Central memory CD4-positive, alpha-beta T cell (primary cell): ENCODE measurements around the gene FOXP1.

Source experiments
- DNase-seq: peaks from one replicate; pipeline ENCODE4 v3.0.0; 2022

FOXP1 gene

DNA sequence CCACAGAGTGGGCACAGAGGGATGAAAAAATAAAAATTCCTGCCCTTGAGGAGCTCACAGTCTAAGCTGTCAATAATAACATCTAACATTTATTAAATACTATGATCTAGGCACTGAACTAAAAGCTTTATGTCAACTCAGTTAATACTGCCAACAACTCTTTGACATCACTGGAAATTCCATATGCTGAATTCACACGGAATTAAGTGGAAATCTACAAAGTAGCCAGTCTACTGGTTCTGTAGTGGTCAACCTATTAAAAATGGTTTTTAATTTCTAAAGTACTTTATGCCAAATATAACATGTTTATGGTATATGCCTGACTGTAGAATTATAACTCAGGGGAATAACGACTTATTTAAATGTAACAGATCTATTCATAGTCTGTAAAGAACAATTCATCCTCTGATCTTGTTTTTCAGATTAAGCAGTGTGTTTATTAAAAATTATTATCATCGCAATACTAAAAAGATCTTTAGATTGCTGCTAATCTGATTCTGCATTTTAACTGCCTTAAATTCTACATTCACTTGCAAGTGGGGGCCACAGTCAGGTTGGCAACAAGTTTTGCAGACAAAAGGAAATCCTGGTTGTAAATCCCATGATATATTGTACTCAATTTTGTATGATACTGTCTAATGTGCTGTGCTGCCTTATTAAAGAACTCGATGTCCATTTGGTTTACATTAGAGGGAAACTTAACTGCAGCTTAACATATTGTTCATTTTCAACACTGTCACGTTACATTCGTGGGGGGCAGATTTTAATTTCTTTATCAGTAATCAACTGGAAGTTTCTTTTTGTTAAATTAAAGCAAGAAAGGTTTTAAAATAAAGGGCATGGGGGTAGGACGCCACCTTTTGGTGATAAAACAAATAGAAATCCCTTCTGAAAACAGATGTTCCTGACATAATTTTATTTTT lies 2.6 kb upstream of the FOXP1 start:
- DNase-seq, result peak; percentile 49

DNA sequence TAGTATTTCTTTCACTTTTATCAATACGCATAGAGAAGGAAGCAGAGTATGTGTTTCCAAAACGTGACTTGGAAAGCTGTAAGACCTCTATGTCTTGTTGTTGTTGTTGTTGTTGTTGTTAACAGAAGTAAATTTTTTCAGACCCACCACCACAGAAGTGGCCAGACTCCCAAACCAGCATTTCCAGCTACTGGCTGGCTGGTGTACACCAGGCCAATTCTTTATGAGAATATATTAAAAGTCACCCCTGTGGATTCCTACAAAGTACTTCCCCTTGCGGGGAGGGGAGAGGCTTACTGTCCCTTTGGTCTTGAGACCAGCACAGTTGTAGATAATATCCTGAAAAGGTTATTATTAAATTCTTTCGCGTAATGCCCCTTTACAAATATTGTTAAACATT lies 1.6 kb upstream of the FOXP1 start:
- DNase-seq, result no peak

DNA sequence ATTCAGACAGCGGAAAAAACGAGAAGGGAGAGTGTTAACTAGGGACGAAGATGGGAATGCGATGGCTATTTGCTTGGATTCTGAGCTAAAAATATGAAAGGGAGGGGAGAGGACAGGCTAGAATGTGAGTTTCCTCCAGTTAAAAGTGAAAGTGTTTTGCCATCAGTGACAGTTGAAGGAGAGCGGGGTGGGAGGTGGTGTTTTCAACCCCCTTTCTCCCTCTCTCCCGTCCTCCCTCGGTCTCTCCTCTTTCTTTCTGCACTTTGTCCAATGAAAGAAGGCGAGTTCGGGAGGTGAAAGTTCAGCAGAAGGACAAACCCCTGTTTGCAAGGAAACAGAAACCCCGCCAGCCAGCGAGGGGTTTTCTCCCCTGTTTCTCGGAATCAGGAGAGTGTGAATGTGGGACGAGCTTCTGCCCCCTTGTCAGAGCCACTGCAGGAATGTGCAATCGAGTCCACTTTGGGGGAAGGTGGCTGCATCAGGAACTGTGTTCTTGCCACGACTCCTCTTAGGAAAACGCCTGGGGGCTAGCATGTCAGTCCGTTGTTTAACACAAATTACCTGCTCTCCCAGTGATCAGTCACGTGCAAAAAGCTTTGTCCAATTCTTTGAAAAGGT lies 975 bp upstream of the FOXP1 start:
- DNase-seq, result peak; percentile 24

DNA sequence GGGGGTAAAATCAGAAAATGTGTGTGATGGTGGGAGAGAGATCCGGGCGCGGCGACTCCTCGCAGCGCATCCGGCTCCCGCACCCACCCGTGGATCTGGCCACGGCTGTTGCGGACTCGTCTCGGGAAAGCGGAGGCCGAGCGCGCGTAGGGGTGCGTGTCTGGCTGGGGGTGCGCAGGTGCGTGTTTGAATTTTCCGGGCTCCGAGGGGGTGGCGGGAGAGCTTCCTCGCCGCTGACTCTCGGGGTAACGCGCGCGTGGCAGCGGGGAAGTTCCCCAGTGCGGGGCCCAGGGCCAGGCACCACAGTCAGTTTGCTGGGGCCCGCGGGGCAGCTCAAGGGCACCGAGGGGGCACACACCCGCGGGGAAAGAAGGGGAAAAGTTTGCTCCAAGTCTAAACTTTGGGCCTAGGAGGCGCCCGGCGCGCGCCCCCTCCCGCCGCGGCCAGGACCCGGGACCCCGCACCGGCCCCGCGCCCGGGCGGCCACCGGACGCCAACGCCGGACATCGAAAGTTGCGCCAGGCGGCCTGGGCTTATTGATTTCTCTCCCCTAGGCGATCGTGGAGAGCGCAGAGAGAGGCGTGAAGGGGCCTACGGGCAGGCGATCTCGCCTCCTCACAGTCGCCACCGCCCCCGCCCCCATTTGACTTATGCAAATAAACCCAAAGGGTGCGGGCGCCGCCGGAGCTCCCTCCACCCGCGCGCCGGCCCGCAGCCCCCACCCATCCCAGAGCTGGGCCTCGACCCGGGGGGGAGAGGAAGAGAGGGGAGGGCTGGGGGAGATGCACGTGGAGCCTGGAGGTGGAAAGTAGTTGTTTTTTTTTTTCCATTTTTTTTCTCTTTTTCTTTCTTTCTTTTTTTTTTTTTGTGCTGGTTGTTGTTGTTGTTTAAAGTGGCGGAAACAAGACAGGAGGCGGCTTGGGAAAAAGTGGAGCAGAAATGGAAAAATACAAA lies 639 bp downstream of the FOXP1 start:
- DNase-seq, result peak; percentile 49

DNA sequence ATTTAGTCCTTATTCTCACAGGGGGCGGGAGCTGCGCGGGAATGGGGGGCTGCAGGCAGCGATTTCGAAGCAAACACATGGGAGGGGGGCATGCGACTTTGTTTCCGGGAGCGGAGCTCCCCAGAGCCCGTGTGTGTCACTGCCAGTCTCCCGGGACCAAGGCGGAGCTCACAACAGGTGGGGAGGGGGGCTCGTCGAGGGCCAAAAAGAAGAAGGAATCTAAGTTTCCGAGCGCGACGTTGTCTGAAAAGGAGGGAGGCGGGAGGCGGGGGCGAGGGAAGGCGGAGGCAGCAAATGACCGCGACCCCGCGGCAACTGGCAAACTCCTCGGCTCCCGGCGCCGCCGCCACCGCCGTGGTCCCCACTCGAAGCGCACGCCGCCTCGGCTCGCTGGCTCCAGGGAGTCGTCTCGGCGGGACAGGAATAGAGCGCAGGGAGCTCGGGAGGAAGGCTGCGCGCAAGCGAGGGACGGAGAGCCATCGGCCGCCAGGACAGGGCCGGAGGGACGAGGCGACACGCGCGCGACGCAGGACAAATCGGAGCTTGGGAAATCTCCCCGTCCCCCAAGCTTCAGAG lies 1.4 kb downstream of the FOXP1 start:
- no peak for DNase-seq

DNA sequence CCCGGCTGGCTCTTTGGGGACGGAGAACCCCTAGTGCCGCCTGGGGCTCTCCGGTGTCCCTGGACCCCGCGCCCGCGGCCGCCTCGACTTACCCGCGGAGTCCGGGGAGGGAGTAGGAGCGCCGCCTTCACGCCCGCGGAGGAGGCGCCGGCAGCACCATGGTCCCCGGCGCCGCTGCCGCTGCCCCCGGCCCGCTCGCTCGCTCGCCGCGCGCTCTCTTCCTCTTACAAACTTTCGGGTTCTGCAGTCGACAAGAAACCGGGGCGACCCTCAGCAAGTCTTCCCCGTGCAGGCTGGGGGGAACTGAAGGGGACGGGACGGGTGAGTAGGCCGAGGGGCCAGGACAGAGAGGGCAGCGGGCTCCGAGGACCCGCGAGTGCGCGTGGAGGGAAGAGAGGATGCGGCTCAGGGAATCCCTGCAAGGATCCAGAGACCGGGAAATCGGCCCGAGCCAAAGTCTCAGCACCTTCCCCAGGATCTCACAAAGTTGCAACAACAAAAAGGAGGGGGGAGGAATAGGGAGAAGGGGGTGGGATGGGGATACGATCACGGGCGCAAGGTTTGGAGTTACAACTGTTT lies 2.0 kb downstream of the FOXP1 start:
- no peak for DNase-seq

DNA sequence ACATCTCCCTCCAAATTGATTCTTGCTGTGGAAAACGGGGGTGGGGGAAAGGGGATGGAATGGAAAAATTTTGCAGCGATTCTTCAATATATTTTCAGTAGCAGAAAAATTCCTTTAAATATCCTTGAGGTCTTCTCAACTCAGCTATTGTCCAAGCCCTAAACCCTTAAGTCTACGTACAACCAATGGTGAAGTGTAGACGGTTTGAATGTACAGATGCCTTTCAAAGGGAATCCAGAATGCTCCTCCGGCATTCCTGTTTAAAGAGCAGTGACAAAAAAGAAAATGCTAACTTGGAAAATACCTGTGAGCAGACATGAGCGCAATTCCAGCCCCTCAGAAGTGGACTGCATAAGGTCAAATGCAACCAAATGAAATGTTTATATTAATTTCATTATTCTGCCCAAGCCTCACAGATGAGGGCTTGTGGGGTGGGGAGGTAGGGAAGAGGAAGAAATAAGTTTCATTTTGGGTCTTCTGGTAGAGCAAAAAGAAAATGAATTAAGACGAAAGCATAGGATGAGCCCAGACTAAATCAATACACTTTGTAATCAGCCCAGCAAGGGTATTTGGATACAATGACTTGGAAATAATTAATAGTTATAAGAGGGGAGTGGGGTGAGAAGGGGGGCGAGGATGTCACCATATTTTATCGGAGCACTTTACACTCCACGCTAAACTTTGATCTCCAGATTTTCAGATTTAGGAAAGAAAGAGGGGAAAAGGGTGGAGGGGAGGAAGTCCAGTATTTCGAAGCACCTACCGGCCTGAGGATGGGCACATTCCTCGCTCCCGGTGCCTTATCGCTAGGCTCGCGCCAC lies 2.7 kb downstream of the FOXP1 start:
- DNase-seq, result no peak

DNA sequence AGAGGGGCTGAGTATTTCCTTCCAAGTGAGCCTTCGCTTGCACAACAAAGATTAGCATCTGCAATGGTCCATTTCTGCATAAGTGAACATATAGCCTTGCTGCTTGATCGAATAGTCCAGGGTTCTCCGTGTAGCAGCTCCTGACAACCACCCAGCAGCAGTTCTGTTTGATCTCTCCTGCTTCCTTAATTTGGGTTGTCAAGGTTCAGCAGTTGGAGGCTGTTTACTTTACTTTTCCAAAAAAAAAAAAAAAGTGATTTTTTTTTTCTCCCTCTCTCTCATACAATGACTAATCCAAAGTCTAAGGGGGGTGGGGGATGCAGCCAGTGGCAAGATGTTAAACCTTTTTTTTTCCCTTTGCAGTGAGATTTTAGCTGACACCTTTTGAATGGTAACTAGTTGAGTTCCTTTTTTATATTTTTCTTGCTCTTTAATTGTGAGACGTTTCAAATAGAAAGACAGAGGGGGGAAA lies 3.6 kb downstream of the FOXP1 start:
- DNase-seq, result no peak

DNA sequence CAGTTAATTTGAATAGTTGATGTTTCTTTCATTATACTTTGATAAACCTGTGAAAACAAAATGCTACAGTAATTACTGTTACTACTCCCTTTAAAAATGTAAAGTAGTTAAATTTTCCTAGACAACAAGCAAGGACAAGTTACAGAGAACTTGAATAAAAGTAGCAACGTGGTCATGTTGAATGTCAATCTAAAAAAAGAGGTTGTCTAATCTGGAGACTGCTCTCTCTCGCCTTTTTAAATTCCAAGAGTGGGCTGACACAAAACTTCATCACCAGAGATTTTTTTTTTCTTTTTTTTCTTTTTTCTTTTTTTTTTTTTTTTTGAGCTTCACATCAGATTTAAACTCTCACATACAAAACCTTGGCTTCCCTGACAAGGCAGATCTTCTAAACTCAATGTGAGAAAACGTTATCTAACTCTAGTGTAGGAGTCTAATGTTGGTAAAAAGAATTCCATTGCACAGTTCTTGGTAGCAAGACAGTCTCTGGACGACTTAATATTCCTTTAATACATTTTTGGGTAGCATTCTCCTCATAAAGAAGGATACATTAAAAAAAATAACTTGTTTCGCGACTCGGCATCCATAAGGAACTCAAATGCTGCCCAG lies 4.1 kb downstream of the FOXP1 start:
- DNase-seq, result no peak

DNA sequence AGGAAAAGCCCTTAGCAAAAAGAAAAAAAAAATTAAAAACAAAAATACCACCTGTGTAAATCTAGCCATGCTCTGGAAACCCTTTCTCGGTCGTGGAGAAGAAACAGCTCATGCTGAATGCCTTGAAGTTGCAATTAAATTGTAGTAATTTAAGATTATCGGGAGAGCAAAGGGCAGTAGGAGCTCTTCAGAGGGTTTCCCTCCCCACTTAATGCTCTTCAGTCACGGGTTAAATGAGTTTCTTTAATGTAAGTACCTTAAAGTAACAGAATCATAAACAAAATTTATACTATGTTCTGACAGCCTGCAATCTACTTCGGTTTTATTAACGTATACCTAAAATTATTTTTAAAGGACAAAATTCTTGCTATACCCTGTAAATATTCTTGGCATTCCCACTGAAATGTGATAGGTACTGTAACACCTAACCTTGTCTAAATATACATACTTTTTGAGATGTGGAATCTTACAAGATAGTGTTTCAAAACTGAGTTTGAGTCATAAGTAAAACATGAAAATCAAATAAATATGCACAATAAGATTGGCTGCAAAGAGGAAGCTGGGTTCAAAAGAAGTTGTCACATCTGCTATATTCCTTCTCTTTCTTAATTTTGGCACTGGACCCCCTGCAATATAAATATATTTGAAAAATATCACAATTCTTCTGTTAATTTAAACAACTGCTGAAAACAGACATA lies 5.3 kb downstream of the FOXP1 start:
- no peak for DNase-seq

DNA sequence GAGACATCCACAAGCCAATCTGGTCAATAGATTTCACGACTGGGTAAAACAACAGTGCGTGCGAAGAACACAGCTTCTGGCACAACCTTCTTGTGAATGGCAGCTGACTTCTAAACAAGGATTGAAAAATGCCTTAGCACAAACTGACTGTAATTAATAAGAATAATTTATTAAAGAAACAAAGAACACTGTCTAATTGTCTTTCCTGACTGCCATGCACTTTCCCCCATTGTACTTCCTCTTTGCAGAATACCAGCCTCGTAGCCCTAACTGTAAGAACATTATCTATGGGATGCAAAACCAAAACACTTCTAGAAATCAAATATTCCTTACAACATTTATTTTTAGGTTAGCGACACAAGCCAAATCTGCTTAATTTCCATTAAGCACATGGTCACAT lies 6.5 kb downstream of the FOXP1 start:
- DNase-seq, result no peak

DNA sequence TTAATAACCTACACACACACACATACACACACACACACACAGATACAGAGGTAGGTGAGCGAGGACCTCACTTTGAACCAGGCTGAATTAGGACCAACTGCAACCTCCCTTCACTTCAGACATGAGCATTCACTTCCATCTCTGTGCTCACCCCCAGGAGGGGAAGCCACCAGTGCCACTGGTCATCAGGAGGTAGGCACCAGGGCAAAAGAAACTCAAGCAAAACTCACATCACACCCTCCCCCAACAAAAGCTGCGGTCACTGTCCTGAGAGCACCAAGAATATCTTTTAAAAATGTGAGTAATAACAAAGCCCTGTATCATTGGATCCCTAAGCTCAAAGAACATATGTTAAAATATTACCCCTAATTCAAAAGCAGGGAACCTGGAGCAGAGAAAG lies 8.1 kb downstream of the FOXP1 start:
- no peak for DNase-seq

DNA sequence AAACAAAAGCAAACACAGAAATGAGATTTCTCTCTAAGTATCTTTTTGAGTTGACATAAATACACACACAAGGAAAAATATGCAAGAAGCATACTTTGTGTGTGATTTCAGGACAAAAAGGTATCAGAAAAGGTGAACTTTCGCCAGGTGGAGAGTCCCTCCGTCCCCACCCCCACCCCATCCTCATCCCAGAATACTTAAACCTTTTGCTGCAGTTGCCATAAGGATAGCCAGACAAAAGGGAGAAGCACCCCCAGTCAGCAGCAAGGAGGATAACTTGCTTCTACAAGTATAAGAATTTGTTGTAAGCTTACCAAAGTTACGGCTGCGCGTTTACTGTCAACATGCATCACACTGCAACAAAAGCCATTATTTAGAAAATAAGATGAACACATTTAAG lies 10.3 kb downstream of the FOXP1 start:
- no peak for DNase-seq

DNA sequence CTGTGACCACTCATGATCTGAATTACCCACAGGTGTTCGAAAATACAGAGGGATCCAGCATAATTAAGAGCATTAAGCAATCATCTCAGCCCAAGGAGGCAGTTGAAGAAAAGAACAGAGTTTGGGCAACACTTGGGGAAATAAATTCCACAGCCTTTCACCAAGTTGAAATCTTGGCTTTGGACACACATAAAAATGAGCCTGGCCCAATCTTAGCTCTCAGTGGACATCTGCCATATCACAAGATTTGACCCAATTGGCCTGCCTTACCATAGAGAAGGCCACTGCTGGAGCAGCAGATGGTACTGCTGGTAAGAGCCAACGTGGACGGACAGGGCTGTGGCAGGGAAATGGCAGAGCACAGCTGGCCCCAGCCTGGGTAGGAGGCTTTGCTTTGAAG lies 13.0 kb downstream of the FOXP1 start:
- no peak for DNase-seq

DNA sequence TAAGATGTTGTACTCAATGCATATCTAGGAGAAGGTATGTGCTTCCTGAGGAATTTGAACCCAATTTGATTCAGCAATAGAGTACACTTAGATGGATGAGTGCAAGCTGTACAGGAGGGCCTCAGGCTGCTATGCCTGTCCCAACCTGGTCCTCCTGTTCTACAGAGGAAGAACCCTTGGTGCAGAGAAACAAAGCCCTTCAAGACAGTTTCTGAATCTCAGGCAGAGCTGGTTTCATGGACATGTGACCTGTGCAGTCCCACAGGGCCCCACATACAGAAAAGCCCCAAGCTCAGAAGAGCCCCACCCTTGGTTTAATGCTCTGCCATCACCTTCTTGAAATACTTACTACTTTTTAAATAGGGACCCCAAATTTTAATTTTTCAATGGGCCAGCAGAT lies 15.3 kb downstream of the FOXP1 start:
- DNase-seq, result no peak

DNA sequence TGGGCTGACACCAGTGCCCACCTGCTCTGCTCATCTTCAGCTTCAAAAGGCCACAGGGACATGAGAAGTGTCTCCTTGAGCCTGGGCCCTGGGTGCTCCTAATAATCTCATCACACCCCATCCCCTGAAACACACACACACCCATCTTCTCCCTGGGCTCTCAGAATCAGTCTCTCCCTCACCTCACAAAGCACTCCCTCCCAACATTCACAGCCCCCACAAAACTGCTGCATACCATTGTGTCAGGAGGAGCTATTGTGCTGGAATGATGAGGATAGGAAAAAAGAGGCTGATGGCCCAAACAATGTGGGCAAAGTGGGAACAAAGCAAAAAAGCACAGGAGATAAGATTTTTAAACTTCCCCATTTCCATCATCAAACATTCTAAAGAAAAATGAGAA lies 16.8 kb downstream of the FOXP1 start:
- no peak for DNase-seq

DNA sequence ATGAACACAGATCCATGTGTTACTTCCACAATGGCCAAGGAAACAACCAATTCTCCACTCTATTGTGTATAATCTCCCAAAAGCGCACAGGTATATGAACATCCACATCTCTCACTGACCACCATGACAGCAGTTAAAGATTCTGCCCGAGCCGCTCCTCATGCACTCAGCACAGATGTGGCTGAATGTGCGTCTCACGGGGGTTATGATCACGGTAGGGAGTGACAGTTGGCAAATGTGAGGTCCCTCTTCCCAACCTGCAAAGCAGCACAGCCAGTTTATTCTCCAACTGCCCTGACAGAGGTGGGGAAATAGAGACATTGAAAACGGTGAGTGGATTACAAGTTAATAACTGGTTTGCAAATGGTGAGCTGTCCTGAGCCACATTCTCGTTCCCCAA lies 17.6 kb downstream of the FOXP1 start:
- DNase-seq, result no peak

DNA sequence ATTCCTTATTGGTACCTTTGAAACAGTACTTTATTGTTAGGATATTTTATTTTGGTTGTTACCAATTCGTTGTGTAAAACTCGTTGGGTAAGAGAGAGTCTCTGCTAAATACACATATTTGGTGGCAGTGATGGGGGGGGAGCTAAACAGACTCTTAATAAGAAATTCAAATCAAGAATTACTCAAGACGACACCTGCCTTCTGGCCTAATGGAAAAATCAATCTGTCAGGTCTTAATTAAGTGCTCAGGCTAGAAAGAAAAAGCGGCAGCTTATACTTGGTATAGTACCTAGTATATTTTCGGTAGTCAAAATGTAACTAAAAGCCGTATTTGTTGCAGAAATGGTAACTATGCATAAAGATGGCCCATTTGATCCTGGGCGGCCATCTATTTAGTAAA lies 18.2 kb downstream of the FOXP1 start:
- no peak for DNase-seq

DNA sequence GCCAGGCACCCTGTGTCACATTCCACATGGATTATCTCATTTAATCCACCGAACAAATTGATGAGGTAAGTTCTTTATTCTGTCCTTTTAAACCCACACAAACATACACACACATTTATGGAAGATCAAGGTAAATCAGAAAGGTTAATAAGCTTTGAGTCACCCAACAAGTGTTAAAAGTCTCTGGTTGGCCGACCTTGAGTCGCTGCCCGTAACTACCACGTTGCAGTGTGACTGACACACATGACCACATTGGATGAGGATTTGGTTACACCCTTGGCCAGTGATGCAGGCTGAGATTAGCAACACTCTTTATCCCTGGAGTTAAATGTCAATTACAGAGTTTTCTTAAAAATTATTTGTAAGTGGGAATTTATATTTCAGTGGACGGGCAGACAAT lies 19.2 kb downstream of the FOXP1 start:
- DNase-seq, result no peak

DNA sequence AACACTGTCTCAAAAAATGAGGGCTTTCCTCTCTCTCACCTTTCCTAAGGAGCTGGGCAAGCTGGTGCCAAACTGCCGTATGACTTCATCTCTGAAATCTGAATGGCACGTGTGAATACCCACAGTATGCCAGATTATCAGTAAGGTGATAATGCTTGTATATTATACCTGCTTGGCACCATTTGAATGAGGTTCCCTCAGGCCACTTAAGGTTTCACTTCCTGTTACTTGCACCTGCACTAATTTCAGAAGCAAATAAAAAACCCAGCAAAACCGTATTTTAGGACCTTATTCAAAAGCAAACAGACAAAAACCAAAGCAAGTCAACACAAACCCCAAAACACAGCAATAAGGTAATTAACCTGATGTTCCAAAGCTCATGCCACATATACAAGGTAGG lies 19.7 kb downstream of the FOXP1 start:
- no peak for DNase-seq
